H1 (cell line): Measurements from ENCODE around the gene MFAP3. TPM values are rescaled to one million over a fixed set of nuclear protein-coding genes. Genes with fewer than 3 reads are reported as not detected.

Experiments
- CTCF ChIA-PET: fragments of 300-600 bp; sonication (Branson Sonifier 250); formaldehyde crosslinking; loops from one replicate; lab custom pipeline; 2021; ENCODE audit not compliant: partially characterized antibody; lab: Charles Lee
- POLR2A ChIA-PET: fragments of 300-600 bp; sonication (Branson Sonifier 250); formaldehyde crosslinking; loops from one replicate; lab custom pipeline; 2021; ENCODE audit warnings: inconsistent platforms; ENCODE audit not compliant: partially characterized antibody; lab: Charles Lee
- DNase-seq, 2 experiments: peaks; one replicate each; pipeline versions ENCODE4 v3.0.0 to v3.0.0-alpha.2; 2010 to 2022; ENCODE audit warnings: low spot score in 2 of 2, low read depth in 1 of 2, mixed read lengths in 1 of 2
- FAIRE-seq: peaks from 2 replicates; lab custom pipeline; 2011; peaks lifted over from hg19 to GRCh38; lab: Jason Lieb, UNC
- H2AFZ ChIP-seq: 2 replicates; pipeline ENCODE4 v1.8.1; 2012; ENCODE audit warnings: low read length, inconsistent platforms
- H2AK5ac ChIP-seq: 2 replicates; pipeline ENCODE4 v1.6.1; 2013; ENCODE audit warnings: low read depth, low read length
- H2BK120ac ChIP-seq: replicated peaks from 2 replicates; pipeline ENCODE3; 2013; ENCODE audit warnings: low read depth, low read length, inconsistent platforms
- H2BK12ac ChIP-seq: 2 replicates; pipeline ENCODE4 v1.6.1; 2013; ENCODE audit warnings: low read depth, low read length
- H2BK15ac ChIP-seq: 2 replicates; pipeline ENCODE4 v1.6.1; 2013; ENCODE audit warnings: low read length
- H2BK20ac ChIP-seq: 2 replicates; pipeline ENCODE4 v1.6.1; 2013; ENCODE audit warnings: low read length
- H2BK5ac ChIP-seq: 2 replicates; pipeline ENCODE4 v1.6.1; 2013; ENCODE audit warnings: low read depth, low read length
- H3K14ac ChIP-seq: 2 replicates; pipeline ENCODE4 v1.6.1; 2013; ENCODE audit warnings: inconsistent platforms; ENCODE audit not compliant: insufficient read length
- H3K18ac ChIP-seq: 2 replicates; pipeline ENCODE4 v1.6.1; 2013; ENCODE audit warnings: low read length; ENCODE audit errors: extremely low read depth
- H3K23ac ChIP-seq: 2 replicates; pipeline ENCODE4 v1.6.1; 2013; ENCODE audit warnings: inconsistent platforms; ENCODE audit not compliant: insufficient read length
- H3K23me2 ChIP-seq: 2 replicates; pipeline ENCODE4 v1.6.1; 2013; ENCODE audit warnings: low read depth, low read length
- H3K27ac ChIP-seq: 2 replicates; pipeline ENCODE4 v1.6.1; 2011; ENCODE audit warnings: low read depth, low read length, inconsistent platforms
- H3K27me3 ChIP-seq, 4 experiments: replicated peaks in 1 of 4; 1 replicate in 1 of 4; 2 replicates in 3 of 4; pipeline versions ENCODE4 v1.6.1 to v1.8.1; 2011 to 2013; ENCODE audit warnings: low read length in 3 of 4, mild to moderate bottlenecking in 3 of 4, inconsistent platforms in 2 of 4, mixed read lengths in 2 of 4, moderate library complexity in 1 of 4; ENCODE audit not compliant: control insufficient read depth in 3 of 4, insufficient read depth in 3 of 4; ENCODE audit errors: extremely low read depth in 1 of 4
- H3K36me3 ChIP-seq, 4 experiments: 2 replicates each; pipeline versions ENCODE4 v1.6.1 to v1.8.1; 2011 to 2013; ENCODE audit warnings: mild to moderate bottlenecking in 4 of 4, low read length in 3 of 4, moderate library complexity in 2 of 4, control low read depth in 1 of 4, inconsistent platforms in 1 of 4; ENCODE audit not compliant: insufficient read depth in 4 of 4, control insufficient read depth in 2 of 4
- H3K4ac ChIP-seq: replicated peaks from 2 replicates; pipeline ENCODE3; 2013; ENCODE audit warnings: low read length, low read depth, mixed read lengths, inconsistent platforms; ENCODE audit not compliant: insufficient read length
- H3K4me1 ChIP-seq, 4 experiments: replicated peaks in 1 of 4; 1 replicate in 1 of 4; 2 replicates in 3 of 4; pipeline versions ENCODE4 v1.6.1 to v1.8.1; 2011 to 2013; ENCODE audit warnings: low read length in 3 of 4, inconsistent platforms in 2 of 4, mixed read lengths in 1 of 4; ENCODE audit not compliant: insufficient read depth in 4 of 4, control insufficient read depth in 3 of 4
- H3K4me2 ChIP-seq, 2 experiments: 2 replicates each; pipeline versions ENCODE4 v1.6.1 to v1.8.1; 2011 to 2013; ENCODE audit warnings: low read depth in 2 of 2, low read length in 2 of 2, control low read depth in 1 of 2, inconsistent platforms in 1 of 2, mild to moderate bottlenecking in 1 of 2; ENCODE audit not compliant: insufficient read depth in 1 of 2
- H3K4me3 ChIP-seq, 4 experiments: fragments of 200-600, 300-600 bp in 1 of 4; sonication (generic), shearing (Covaris generic), sonication (Bioruptor Twin) in 1 of 4; 2 replicates each; pipeline versions ENCODE4 v1.5.1 to v1.8.1; 2011 to 2016; ENCODE audit warnings: low read length in 4 of 4, low read depth in 3 of 4, control low read depth in 2 of 4, inconsistent platforms in 2 of 4, mild to moderate bottlenecking in 2 of 4, mixed read lengths in 1 of 4, moderate library complexity in 1 of 4; ENCODE audit not compliant: insufficient read depth in 2 of 4; ENCODE audit errors: extremely low read depth in 1 of 4
- H3K56ac ChIP-seq: replicated peaks from 2 replicates; pipeline ENCODE3; 2013; ENCODE audit warnings: low read depth, mild to moderate bottlenecking, mixed read lengths, low read length, inconsistent platforms; ENCODE audit not compliant: insufficient read length
- H3K79me1 ChIP-seq: 2 replicates; pipeline ENCODE4 v1.6.1; 2013; ENCODE audit warnings: low read depth, low read length, control low read depth
- H3K79me2 ChIP-seq, 2 experiments: 2 replicates each; pipeline versions ENCODE4 v1.6.1 to v1.8.1; 2012 to 2013; ENCODE audit warnings: low read length in 2 of 2, mild to moderate bottlenecking in 2 of 2, inconsistent platforms in 1 of 2; ENCODE audit not compliant: insufficient read depth in 2 of 2, control insufficient read depth in 1 of 2
- H3K9ac ChIP-seq, 4 experiments: replicated peaks in 1 of 4; 1 replicate in 1 of 4; 2 replicates in 3 of 4; pipeline versions ENCODE4 v1.6.1 to v1.8.1; 2011 to 2013; ENCODE audit warnings: low read depth in 3 of 4, low read length in 3 of 4, control low read depth in 2 of 4, mild to moderate bottlenecking in 2 of 4, moderate library complexity in 2 of 4, inconsistent platforms in 1 of 4; ENCODE audit errors: extremely low read depth in 1 of 4
- H3K9me3 ChIP-seq, 2 experiments: 2 replicates each; pipeline versions ENCODE4 v1.6.1 to v1.8.1; 2012 to 2013; ENCODE audit warnings: mild to moderate bottlenecking in 2 of 2, moderate library complexity in 2 of 2, control low read depth in 1 of 2, inconsistent platforms in 1 of 2, low read depth in 1 of 2, low read length in 1 of 2, mixed read lengths in 1 of 2; ENCODE audit not compliant: insufficient read depth in 2 of 2
- H4K20me1 ChIP-seq, 2 experiments: replicated peaks in 1 of 2; 2 replicates each; pipeline versions ENCODE3 to v1.8.1; 2011 to 2013; ENCODE audit warnings: inconsistent platforms in 2 of 2, low read length in 2 of 2, mild to moderate bottlenecking in 1 of 2; ENCODE audit not compliant: insufficient read depth in 2 of 2, control insufficient read depth in 1 of 2
- H4K5ac ChIP-seq: 2 replicates; pipeline ENCODE4 v1.6.1; 2013; ENCODE audit warnings: low read length, low read depth, mixed read lengths, inconsistent platforms; ENCODE audit not compliant: insufficient read length
- H4K8ac ChIP-seq: 2 replicates; pipeline ENCODE4 v1.8.0; 2013; ENCODE audit warnings: mild to moderate bottlenecking, moderate library complexity, low read length, inconsistent platforms; ENCODE audit not compliant: insufficient read depth; ENCODE audit errors: extremely low read depth
- H4K91ac ChIP-seq: replicated peaks from 2 replicates; pipeline ENCODE3; 2013; ENCODE audit warnings: low read length, mixed read lengths, inconsistent platforms; ENCODE audit not compliant: insufficient read length
- ATF2 ChIP-seq: IDR thresholded peaks from 2 replicates; pipeline ENCODE4 v1.6.1; 2012; ENCODE audit warnings: low read length, inconsistent platforms
- RNF2 ChIP-seq: fragments of 200-900, 300-1000 bp; sonication (generic); IDR thresholded peaks from 2 replicates; pipeline ENCODE4 v1.7.1; 2016; ENCODE audit warnings: borderline replicate concordance, low read depth, mild to moderate bottlenecking, antibody characterized with exemption, low read length; ENCODE audit not compliant: poor library complexity, severe bottlenecking; ENCODE audit errors: missing control alignments
- SP4 ChIP-seq: IDR thresholded peaks from 2 replicates; pipeline ENCODE4 v1.6.1; 2012; ENCODE audit warnings: low read length, inconsistent platforms
- WGBS, 2 experiments: shearing (Covaris generic) in 1 of 2; methylation state at CpG; one replicate each; pipeline versions ENCODE4 v1.1.6 to v1.1.7; 2013 to 2015; ENCODE audit warnings: low lambda C conversion rate in 2 of 2, mixed read lengths in 2 of 2, inconsistent platforms in 1 of 2, low coverage in 1 of 2, missing lambda C conversion rate in 1 of 2; ENCODE audit not compliant: insufficient replicate concordance in 2 of 2, insufficient coverage in 1 of 2, insufficient read length in 1 of 2; ENCODE audit errors: extremely low coverage in 1 of 2, missing lambda C conversion rate in 1 of 2; 5-methylcytosine and 5-hydroxymethylcytosine counted together
- polyA plus RNA-seq, 7 experiments: library from polyadenylated mRNA; depleted of rRNA in 3 of 7; stranded (reverse) in 5 of 7; unstranded in 2 of 7; fragments of >200 nt in 5 of 7; fragments of 200-250 nt in 2 of 7; gene quantifications; 1 replicate in 5 of 7; 2 replicates in 1 of 7; 4 replicates in 1 of 7; pipeline versions ENCODE4 v1.2.1 to v1.2.3, GENCODE V29; 2011 to 2013; ENCODE audit warnings: missing spikeins in 2 of 7, mixed read lengths in 2 of 7
- total RNA-seq: library from RNA; stranded (reverse); fragmentation: NEBNext Ultra II Directional; extraction: Animal tissue kit (Norgen Biotek cat#: 25700); gene quantifications from 2 replicates; pipeline ENCODE4 v1.2.1, GENCODE V29; 2021
- TF ChIP-seq, protein P1 (sequence below), 3 experiments: IDR thresholded peaks; 1 replicate in 2 of 3; 2 replicates in 1 of 3; pipeline versions ENCODE4 v1.5.1 to v1.6.1; 2011; ENCODE audit warnings: low read length in 3 of 3, mild to moderate bottlenecking in 3 of 3, inconsistent platforms in 2 of 3, low read depth in 1 of 3, moderate library complexity in 1 of 3; ENCODE audit not compliant: insufficient read depth in 1 of 3; ENCODE audit errors: control extremely low read depth in 1 of 3

Gene MFAP3
- total and polyA plus RNA-seq, 2 of the 8 experiments (the other 6 are each of a cell fraction or from before 2014, with no cell fraction given) = 13.7 to 27.0 TPM

DNA sequence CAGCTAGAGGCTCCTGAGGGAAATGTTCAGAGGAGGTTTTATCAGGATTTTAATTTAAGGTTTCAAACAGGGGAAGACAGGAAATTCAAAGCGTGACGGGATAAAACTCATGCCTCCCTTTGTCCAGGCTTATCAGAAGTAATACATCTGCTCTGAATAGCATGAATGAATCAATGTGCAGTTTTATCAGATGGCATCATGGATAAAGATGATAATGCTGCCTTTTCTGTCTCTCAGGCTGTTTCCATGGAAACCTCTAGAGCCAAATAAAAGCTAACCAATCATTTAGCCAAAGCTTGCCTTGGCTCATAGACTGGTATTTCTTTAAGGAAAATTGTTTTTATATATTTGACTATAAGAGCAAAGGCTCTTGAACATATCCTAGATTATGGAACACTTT, 16.4 kb downstream of the MFAP3 start:
- no peak overlapping the region for H2AK5ac ChIP-seq
- WGBS, 2 experiments = 96% methylated on average over 2 of the region's 2 CpGs; no CpG with 5 or more reads in 1 of the 2 experiments
- peaks cover 2 to 12% of the 10 kb centered on the region in 2 experiments for H4K20me1 ChIP-seq
- no peak overlapping the region for H2BK20ac ChIP-seq
- H3K14ac ChIP-seq = no peak overlapping the region
- ChIA-PET CTCF (interaction anchor here (0.5 to 6.8 kb wide), 6 partner anchors 8 to 125 kb away, joined by 3 to 33 read pairs (median 4); no protein-coding TSS in a partner anchor), POLR2A (interaction anchor here (1.3 to 1.4 kb wide), 2 partner anchors 12 to 31 kb away, joined by 3 to 7 read pairs; no protein-coding TSS in a partner anchor)
- no peak overlapping the region for H4K91ac ChIP-seq
- no peak for FAIRE-seq
- H3K18ac ChIP-seq = no peak overlapping the region
- H2AFZ ChIP-seq = no peak overlapping the region
- no peak overlapping the region for H3K4me3 ChIP-seq
- H2BK5ac ChIP-seq = no peak overlapping the region
- H3K79me1 ChIP-seq = no peaks in the 10 kb centered on the region; the same call in 1 of the 2 replicates
- no peak overlapping the region for H3K9ac ChIP-seq
- no peaks in the 10 kb centered on the region for H3K9me3 ChIP-seq
- DNase-seq = no peak
- no peak overlapping the region for H2BK12ac ChIP-seq
- TF ChIP-seq RNF2 = no peak
- no peak for TF ChIP-seq ATF2
- no peak for TF ChIP-seq SP4
- TF ChIP-seq, protein P1, sequence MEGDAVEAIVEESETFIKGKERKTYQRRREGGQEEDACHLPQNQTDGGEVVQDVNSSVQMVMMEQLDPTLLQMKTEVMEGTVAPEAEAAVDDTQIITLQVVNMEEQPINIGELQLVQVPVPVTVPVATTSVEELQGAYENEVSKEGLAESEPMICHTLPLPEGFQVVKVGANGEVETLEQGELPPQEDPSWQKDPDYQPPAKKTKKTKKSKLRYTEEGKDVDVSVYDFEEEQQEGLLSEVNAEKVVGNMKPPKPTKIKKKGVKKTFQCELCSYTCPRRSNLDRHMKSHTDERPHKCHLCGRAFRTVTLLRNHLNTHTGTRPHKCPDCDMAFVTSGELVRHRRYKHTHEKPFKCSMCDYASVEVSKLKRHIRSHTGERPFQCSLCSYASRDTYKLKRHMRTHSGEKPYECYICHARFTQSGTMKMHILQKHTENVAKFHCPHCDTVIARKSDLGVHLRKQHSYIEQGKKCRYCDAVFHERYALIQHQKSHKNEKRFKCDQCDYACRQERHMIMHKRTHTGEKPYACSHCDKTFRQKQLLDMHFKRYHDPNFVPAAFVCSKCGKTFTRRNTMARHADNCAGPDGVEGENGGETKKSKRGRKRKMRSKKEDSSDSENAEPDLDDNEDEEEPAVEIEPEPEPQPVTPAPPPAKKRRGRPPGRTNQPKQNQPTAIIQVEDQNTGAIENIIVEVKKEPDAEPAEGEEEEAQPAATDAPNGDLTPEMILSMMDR (IDR thresholded peaks at IDR 0.05; ENCODE audit: control extremely low read depth in 1 of 3, insufficient read depth in 1 of 3, low read depth in 1 of 3, low read length in 3 of 3) = no peak
- H3K4ac ChIP-seq = no peak overlapping the region
- H3K56ac ChIP-seq = no peak overlapping the region
- H3K79me2 ChIP-seq = no peaks in the 10 kb centered on the region
- H3K27ac ChIP-seq = no peak overlapping the region
- H3K23me2 ChIP-seq = no peaks in the 10 kb centered on the region
- H4K5ac ChIP-seq = no peak overlapping the region
- H3K36me3 ChIP-seq = peaks cover 0 to 12% (median under 1%) of the 10 kb centered on the region in 4 experiments; a peak in 7 of 8 replicates
- no peak overlapping the region for H3K4me2 ChIP-seq
- peaks cover 0 to 19% (median 2%) of the 10 kb centered on the region in 4 experiments; a peak in 2 of 7 replicates for H3K4me1 ChIP-seq
- no peak overlapping the region for H2BK15ac ChIP-seq
- no peak overlapping the region for H4K8ac ChIP-seq
- no peak overlapping the region for H2BK120ac ChIP-seq
- no peak overlapping the region for H3K23ac ChIP-seq
- H3K27me3 ChIP-seq = no peaks in the 10 kb centered on the region
